Urinary bladder (tissue), 4 donors: ENCODE data around the gene CCDC174. TPM values are rescaled to one million over a fixed set of nuclear protein-coding genes. Genes with fewer than 3 reads are reported as not detected.

ENCODE experiments used
- DNase-seq: peaks from one replicate; pipeline ENCODE4 v3.0.0-alpha.2; 2015; ENCODE audit errors: extremely low spot score
- H3K27ac ChIP-seq: one replicate; pipeline ENCODE4 v1.5.1; 2013; ENCODE audit warnings: low read depth, mild to moderate bottlenecking, moderate library complexity
- H3K36me3 ChIP-seq: one replicate; pipeline ENCODE4 v1.6.1; 2013; ENCODE audit warnings: mild to moderate bottlenecking, moderate library complexity; ENCODE audit not compliant: insufficient read depth
- H3K4me1 ChIP-seq: one replicate; pipeline ENCODE4 v1.6.1; 2013; ENCODE audit warnings: mild to moderate bottlenecking, moderate library complexity; ENCODE audit not compliant: insufficient read depth
- H3K4me3 ChIP-seq: one replicate; pipeline ENCODE4 v1.5.1; 2013; ENCODE audit warnings: low read depth, low read length
- WGBS: extraction: QIAGEN DNeasy Blood & Tissue Kit; methylation state at CpG from one replicate; pipeline ENCODE4 v1.1.7; 2013; 5-methylcytosine and 5-hydroxymethylcytosine counted together
- polyA plus RNA-seq: library from polyadenylated mRNA; stranded (reverse); fragments of 200-250 nt; gene quantifications from one replicate; pipeline ENCODE4 v1.2.3, GENCODE V29; 2013
- total RNA-seq: library from RNA; depleted of rRNA; stranded (reverse); fragments of >200 nt; gene quantifications from one replicate; pipeline ENCODE4 v1.2.3, GENCODE V29; 2014
- donor health status: healthy with polysubstance abuse.
- donor health status: healthy.

Gene CCDC174
- total and polyA plus RNA-seq, 2 donors: 13.7 to 21.3 TPM

- Histone ChIP-seq H3K4me1 (no peaks in the 10 kb centered on the region), H3K4me3 (no peak overlapping the region), H3K27ac (no peak overlapping the region), H3K36me3 (no peaks in the 10 kb centered on the region)
- 66% methylated on average over 10 of the region's 10 CpGs for WGBS
- no peak for DNase-seq
Measured at GRCh38 chr3:14616606-14617507, 34.7 kb upstream of the CCDC174 start.

GRCh38 chr3:14617508-14618023 lies 34.0 kb upstream of the CCDC174 start:
- H3K4me3 ChIP-seq: no peak overlapping the region
- no peaks in the 10 kb centered on the region for H3K4me1 ChIP-seq
- 76% methylated on average over 6 of the region's 6 CpGs for WGBS
- no peak for DNase-seq
- H3K27ac ChIP-seq: no peak overlapping the region
- H3K36me3 ChIP-seq: no peaks in the 10 kb centered on the region

- no peak overlapping the region for H3K4me3 ChIP-seq
- H3K4me1 ChIP-seq: no peaks in the 10 kb centered on the region
- no peaks in the 10 kb centered on the region for H3K36me3 ChIP-seq
- WGBS: 95% methylated on average over 2 of the region's 2 CpGs
- no peak overlapping the region for H3K27ac ChIP-seq
- no peak for DNase-seq
Measured at GRCh38 chr3:14619605-14620004, 32.0 kb upstream of the CCDC174 start.

- Histone ChIP-seq H3K4me3 (no peak overlapping the region), H3K4me1 (no peaks in the 10 kb centered on the region), H3K27ac (no peak overlapping the region), H3K36me3 (no peaks in the 10 kb centered on the region)
- 55% methylated on average over 7 of the region's 7 CpGs for WGBS
- DNase-seq: no peak
Measured at GRCh38 chr3:14620512-14620911, 31.1 kb upstream of the CCDC174 start.

- Histone ChIP-seq H3K4me3 (no peak overlapping the region), H3K27ac (no peak overlapping the region), H3K4me1 (no peaks in the 10 kb centered on the region), H3K36me3 (no peaks in the 10 kb centered on the region)
- 96% methylated on average over 4 of the region's 4 CpGs for WGBS
- no peak for DNase-seq
Measured at GRCh38 chr3:14621093-14621492, 30.5 kb upstream of the CCDC174 start.

- H3K27ac ChIP-seq: no peak overlapping the region
- no peaks in the 10 kb centered on the region for H3K36me3 ChIP-seq
- 67% methylated on average over 6 of the region's 6 CpGs for WGBS
- H3K4me3 ChIP-seq: no peak overlapping the region
- DNase-seq: no peak
- no peaks in the 10 kb centered on the region for H3K4me1 ChIP-seq
Measured at GRCh38 chr3:14622368-14622767, 29.2 kb upstream of the CCDC174 start.

GRCh38 chr3:14623569-14624051 lies 28.0 kb upstream of the CCDC174 start:
- H3K4me3 ChIP-seq: no peak overlapping the region
- H3K27ac ChIP-seq: no peak overlapping the region
- H3K36me3 ChIP-seq: no peaks in the 10 kb centered on the region
- 34% methylated on average over 4 of the region's 4 CpGs for WGBS
- DNase-seq: no peak
- no peaks in the 10 kb centered on the region for H3K4me1 ChIP-seq

GRCh38 chr3:14624498-14624897 lies 27.1 kb upstream of the CCDC174 start:
- Histone ChIP-seq H3K27ac (no peak overlapping the region), H3K36me3 (no peaks in the 10 kb centered on the region), H3K4me1 (no peaks in the 10 kb centered on the region), H3K4me3 (no peak overlapping the region)
- DNase-seq: no peak

- H3K27ac ChIP-seq: no peak overlapping the region
- H3K36me3 ChIP-seq: no peaks in the 10 kb centered on the region
- no peaks in the 10 kb centered on the region for H3K4me1 ChIP-seq
- 82% methylated on average over 6 of the region's 6 CpGs for WGBS
- no peak overlapping the region for H3K4me3 ChIP-seq
- no peak for DNase-seq
Measured at GRCh38 chr3:14625443-14625842, 26.1 kb upstream of the CCDC174 start.

- no peak for DNase-seq
- Histone ChIP-seq H3K4me3 (no peak overlapping the region), H3K4me1 (no peaks in the 10 kb centered on the region), H3K36me3 (no peaks in the 10 kb centered on the region), H3K27ac (no peak overlapping the region)
- 81% methylated on average over 6 of the region's 6 CpGs for WGBS
Measured at GRCh38 chr3:14627815-14628214, 23.7 kb upstream of the CCDC174 start.

- no peak overlapping the region for H3K4me3 ChIP-seq
- H3K36me3 ChIP-seq: no peaks in the 10 kb centered on the region
- DNase-seq: no peak
- H3K4me1 ChIP-seq: no peaks in the 10 kb centered on the region
- H3K27ac ChIP-seq: no peak overlapping the region
- 70% methylated on average over 4 of the region's 4 CpGs for WGBS
Measured at GRCh38 chr3:14628406-14628805, 23.2 kb upstream of the CCDC174 start.

GRCh38 chr3:14630404-14631100 lies 21.0 kb upstream of the CCDC174 start:
- Histone ChIP-seq H3K4me3 (no peak overlapping the region), H3K27ac (no peak overlapping the region), H3K36me3 (no peaks in the 10 kb centered on the region), H3K4me1 (no peaks in the 10 kb centered on the region)
- no peak for DNase-seq
- WGBS: 82% methylated on average over 9 of the region's 9 CpGs

GRCh38 chr3:14631101-14631497 lies 20.5 kb upstream of the CCDC174 start:
- WGBS: 78% methylated on average over 5 of the region's 5 CpGs
- DNase-seq: no peak

More at GRCh38 chr3:14631101-14631497, 20.5 kb upstream of the CCDC174 start:
- no peaks in the 10 kb centered on the region for H3K4me1 ChIP-seq
- no peak overlapping the region for H3K4me3 ChIP-seq
- no peak overlapping the region for H3K27ac ChIP-seq
- H3K36me3 ChIP-seq: no peaks in the 10 kb centered on the region
